ENCODE measurements around the gene PNPLA8.
"Not testable (repeated sequence)": the region's sequence is repeated elsewhere in the genome, so short reads cannot be mapped to it uniquely, and the experiment has no call there.

PNPLA8 gene

DNA sequence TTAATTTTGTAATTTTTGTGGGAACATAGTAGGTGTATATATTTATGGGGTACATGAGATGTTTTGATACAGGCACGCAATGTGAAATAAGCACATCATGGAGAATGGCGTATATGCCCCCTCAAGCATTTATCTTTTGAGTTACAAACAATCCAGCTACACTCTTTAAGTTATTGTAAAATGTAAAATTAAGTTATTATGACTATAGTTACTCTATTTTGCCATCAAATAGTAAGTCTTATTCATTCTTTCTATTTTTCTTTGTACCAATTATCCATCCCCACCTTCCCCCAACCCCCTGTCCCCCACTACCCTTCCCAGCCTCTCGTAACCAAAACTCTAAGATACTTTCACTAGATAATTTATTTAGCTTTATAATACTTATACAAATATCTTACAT lies 7.8 kb upstream of the PNPLA8 start:
- DNase-seq (ENCODE audit: low read depth, low spot score): no peak

DNA sequence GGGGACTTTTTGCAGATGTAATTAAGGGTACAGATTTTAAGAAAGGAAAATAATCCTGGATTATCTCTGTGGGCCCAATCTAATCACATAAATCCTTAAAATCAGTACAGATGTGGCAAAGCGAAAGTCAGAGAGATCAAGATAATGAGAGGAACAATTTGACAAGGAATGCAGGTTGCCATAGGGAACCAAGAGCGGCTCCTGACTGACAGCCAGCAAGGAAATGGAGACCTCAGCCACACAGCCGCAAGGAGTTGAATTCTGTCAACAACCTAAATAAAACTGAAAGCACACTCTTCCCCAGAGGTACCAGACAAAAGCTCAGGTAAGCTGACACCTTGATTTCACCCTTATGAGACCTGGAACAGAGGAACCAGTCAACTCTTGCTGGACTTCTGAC lies 3.4 kb upstream of the PNPLA8 start:
- DNase-seq (ENCODE audit: low read depth, low spot score): no peak

DNA sequence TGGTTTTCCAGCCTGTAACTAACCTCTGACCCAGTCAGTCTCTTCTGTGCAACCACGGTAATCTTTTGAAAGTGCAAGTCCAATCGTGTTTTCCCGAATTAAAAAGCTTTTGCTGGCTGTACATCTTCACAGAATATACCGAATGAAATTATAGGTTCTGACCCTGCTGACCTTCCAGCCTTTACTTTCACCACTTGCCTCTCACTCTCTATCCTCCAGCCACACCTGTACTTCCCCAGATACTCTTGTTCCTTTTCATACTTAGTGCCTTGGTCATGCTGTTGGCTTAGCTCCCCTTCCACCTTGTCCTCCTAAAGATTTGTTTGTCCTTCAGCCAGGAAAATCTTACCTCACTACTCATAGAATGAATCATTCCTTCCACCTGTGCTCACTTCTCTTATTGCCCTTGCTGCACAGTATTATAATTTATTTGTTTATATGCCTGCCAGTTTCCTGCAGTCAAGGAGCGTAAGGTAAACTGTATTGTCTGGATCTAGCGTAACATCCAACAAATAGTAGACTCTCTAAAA lies 2.3 kb upstream of the PNPLA8 start:
- DNase-seq (ENCODE audit: low read depth, low spot score): no peak

DNA sequence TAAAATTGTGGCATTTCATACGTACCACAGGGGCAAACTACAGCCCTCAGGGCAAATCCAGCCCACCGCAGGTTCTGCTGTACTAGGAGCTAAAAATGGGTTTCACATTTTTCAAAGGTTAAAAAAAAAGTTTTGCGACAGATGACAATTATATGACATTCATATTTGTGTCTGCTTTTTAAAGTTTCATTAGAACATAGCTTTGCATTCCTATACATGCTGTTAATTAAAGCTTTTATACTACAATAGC lies 758 bp upstream of the PNPLA8 start:
- DNase-seq (ENCODE audit: low read depth, low spot score): no peak

DNA sequence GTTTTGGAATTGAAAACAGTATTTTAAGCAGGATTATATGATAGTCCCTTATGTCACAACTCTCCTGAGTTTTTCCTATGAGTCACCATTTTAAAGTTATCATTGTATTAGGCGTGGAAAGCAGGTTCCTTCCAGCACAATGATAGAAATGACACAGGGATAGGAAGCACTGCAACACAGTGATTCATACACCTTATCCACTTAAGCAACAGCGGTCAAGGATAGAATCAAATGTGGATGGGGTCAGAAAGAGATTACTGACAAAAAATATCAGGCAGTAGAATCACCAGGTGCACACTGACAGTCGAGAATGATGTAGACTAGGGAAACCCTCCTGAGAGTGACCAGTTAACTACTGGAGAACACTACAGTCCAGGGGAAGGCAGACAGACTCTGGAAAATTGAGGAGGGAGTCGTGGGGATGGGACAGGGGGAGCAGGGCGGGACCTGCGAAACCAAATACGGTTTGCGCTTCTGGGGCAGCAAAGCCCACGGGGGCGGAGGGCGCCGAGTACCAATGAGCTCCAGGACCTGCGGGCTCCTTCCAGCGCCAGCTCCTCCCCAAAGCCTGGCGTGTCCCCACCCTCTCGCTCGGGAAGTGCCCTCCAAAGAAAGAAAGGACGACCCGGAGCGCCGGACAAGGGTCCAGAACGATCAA lies 479 bp downstream of the PNPLA8 start:
- no peak for DNase-seq (ENCODE audit: low read depth, low spot score)

DNA sequence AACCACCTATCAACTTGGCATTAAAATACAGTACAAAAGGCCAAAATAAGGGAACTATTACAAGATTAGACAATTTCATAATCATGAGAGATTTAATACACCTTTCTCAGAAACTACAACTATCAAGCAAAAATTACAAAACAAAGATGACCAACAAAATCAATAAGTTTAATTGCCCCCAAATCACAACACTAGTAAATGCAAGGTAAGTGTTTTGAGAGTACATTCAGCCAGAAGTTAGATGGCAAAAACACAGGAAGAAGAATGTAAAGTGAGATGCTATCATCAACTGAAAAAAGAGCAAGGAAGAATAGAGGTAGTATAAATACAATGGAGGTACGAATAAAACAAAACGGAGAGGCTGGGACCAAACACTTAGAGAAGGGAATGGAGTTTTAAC lies 3.2 kb downstream of the PNPLA8 start:
- DNase-seq (ENCODE audit: low read depth, low spot score): no peak

DNA sequence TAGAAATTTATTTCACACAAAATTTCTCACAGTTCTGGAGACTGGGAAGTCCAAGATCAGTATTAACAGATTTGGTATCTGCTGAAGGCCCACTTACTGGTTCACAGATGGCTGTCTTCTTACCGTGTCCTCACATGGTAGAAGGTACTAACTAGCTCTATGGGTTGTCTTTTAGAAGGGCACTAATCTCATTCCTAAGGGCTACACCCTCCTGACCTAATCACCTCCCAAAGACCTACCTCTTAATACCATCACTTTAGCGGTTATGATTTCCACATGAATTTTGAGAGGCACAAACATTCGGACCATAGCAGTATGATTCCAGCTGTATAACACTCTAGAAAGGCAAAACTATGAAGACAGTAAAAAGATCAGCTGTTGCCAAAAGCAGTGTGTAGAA lies 8.0 kb downstream of the PNPLA8 start:
- DNase-seq (ENCODE audit: low read depth, low spot score): no peak

DNA sequence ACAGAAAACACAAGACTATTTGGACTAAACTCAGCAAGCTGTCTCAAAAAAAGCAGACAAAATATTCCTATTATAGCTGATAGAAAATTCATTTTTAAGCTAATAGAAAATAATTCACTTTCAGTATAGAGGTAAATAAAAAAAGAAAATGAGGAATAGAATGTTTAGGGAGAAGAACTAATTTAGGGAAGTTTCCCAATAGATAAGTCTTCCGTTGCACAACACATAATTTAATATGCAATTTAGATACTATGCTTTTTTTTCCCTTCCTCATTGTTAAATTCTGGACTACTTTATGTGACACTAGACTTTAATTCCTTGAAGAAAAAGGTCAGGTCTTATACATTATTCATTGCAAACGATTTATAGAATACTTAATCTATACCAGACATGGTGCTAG lies 10.3 kb downstream of the PNPLA8 start:
- no peak for DNase-seq (ENCODE audit: low read depth, low spot score)

DNA sequence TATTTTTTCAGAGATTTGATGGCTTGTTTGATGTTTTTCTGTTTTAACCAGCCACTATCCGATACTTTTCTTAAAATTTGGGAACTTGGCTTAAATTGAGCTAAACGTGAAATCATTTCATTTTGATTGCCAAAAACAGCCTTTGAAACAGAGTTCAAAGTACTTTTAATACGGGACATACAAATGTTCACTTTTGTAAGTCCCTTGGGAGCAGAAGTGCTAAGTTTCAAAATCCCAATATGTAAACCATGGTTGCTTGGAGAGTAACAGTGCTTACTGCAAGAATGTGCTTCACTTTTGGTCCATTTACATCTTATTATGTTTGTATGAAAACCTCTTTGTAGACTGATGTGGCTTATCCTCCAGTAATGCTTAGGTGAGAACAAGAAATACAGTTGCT lies 10.9 kb downstream of the PNPLA8 start:
- no peak for DNase-seq (ENCODE audit: low read depth, low spot score)

DNA sequence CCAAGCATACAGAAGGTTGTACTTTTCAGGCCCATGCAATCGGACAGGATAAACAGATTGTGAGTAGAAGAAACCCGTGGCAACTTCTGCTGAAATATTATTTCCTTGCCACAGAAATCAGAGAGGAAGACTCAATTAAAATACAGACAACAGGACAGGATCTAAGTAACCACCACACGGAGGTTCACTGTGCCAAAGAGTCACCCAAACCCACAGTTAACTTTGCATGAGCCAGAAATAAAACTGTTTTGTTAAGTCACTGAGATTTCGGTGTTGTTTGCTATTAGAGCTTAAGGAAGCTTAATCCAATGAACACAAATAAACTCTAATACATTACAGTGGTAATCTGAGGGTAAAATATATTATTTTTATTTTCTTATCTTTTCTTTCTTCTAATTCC lies 14.0 kb downstream of the PNPLA8 start:
- no peak for DNase-seq (ENCODE audit: low read depth, low spot score)

DNA sequence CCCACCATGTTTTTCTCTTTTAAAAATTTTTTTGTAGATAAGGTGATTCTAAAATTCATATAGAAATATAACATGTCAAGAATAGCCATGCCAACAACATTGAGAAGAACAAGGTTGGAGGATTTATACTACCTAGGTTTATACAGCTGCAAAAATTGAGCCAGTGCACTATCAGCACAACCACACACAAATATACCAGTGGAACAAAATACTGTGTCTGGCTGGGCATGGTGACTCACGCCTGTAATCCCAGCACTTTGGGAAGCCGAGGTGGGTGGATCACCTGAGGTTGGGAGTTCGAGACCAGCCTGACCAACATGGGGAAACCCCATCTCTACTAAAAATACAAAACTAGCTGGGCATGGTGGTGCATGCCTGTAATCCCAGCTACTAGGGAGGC lies 21.4 kb downstream of the PNPLA8 start:
- DNase-seq (ENCODE audit: low read depth, low spot score): not testable (repeated sequence)

DNA sequence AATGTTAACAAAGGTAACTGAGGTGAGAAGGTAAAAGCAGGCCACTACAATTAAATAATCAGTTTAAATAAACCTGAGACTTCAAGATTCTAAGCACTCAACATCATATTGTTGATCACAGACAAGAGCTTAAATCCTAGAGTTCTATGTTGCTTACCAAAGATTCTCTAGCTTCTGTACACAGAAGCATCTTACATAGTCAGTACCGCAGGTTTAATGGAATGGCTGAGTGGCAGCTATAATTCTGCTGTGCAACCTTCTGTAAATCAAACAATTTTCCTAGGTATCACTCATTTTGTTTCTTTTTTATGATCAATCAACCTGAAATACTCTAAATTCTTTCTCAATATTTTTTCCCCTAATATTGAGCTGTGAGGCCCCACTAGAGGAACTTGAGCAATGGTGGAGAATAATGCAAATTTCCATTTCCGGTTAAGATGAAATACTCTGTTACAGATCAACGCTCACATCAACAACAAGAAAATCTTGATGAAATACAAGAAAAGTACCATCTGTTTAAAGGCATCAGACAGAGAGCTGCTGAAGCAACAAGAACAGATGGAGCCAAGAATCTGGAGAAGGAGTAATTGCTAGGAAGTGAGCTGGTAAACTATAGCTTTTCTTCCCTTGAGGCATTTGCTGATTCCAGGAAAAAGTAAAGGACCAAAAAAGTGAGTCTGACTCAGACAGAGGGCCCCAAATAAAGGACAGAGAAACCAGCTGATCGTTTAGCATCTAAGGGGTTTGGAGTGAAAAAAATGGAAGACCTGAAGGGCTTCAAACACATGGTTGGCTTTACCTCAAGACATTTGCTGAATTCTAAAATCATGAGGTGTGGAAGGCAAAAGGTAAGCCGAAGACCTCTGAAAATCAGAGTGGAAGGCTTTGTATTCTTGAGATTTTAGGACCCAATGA lies 22.6 kb downstream of the PNPLA8 start:
- DNase-seq (ENCODE audit: low read depth, low spot score): no peak

DNA sequence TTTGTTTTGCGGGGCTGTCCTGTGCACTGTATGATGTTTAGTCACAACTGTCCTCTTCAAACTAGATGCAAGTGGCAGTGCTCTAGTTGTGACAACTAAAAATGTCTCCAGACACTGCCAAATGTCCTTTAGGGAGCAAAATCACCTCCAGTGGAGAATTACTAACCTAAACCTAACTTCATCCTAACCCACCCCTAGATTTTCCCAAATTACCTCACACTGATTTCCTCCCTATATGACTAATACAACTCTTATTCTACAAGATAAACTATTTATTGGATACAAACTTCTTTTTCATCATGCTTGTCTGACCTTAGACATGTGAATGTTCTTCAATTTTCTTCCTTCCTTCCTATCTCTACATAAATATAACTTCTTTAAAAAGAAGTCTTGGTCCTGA lies 26.4 kb downstream of the PNPLA8 start:
- DNase-seq (ENCODE audit: low read depth, low spot score): no peak

DNA sequence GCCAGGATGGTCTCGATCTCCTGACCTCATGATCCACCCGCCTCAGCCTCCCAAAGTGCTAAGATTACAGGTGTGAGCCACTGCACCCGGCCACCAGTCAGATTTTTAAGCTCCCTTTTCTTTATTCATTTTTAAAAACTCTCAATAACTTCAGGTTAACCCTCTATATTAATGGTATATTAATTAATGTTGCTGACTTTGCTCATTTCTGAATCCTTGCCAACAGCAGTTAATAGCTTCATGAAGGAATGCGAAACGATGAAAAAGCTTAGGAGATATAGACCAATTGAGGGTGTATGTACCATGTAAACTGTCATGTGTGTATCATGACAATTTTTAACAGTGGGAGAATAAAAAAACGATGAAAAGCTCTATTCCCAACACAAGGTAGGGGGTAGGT lies 27.5 kb downstream of the PNPLA8 start:
- DNase-seq (ENCODE audit: low read depth, low spot score): no peak

DNA sequence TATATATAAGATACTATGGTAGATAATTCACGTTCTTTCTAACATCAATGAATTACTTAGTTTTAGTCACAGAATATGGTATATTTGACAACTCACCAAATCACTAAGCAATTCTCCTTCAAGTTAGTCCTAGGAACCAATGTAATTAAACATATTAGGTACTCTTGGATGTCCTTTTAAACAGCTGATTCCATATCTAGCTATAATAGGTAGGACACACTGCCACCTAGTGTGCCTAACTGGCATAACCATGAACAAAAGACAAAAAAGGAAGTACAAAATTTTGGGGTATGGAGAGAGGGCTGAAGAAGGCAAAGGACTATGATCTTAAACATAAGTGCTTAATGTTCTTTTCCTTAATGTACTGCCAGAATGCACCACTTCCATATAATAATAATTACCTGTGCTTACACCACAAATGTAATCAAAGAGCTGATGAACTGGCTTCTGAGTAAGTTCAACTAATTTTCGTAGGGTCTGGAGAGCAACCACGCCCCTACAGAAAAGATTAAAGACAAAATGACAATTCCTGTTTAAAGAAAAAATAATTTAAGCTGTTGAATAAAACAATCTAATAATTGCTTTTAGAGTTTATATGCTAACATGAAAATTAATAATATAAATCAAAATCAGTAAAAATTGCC lies 28.7 kb downstream of the PNPLA8 start:
- DNase-seq (ENCODE audit: low read depth, low spot score): peak; percentile 12

DNA sequence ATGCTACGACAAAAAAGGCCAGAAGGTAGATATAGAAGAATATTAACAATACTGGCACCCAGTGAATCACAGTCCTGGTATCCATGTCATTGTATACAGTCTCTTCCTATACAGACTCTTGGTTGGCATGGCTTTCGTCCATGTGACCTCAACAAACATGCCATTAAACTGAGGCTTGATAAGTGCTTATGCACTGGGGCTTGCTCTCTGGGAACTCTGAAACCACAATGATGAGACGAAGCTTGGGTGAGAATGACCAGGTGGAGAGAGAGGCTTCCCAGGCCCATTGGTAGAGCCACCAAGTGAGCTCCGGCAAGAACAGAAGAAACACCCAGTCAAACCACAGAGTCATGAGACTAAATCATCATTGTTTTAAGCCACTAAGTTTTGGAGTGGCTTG lies 33.2 kb downstream of the PNPLA8 start:
- no peak for DNase-seq (ENCODE audit: low read depth, low spot score)

DNA sequence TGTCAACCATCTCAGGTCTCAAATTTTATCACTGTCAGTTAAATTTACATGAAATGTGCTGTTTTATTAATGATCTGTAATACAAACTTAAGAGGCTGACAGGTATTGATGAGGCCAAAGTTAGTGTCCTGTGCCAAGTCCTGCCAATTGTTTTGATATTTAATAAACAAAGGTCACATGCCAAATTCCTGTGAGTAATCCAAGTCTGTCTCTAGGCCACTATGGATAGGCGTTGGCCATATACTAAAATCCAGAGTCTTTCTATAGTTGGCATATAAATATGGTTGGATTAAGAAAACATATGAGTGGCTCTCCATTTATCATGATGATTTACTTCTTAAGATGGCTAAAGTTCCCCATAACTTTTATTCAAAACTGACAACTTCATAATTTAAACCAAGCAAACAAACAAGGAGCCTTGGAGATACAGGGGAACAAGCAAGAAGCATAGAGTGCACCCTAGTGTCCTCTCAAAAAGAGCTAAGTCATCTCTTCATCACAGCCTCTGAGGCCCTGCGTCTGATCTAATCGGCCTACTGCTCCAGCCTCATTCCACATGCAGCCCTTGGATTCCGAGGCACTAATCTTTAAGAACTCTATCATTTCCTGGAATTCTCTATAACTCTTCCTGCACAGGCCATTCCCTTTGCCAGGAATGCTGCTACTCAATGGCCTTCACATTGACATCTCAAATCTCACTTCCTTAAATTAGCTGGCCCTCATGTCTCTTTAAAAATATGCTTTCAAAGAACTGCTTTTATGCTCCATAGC lies 37.0 kb downstream of the PNPLA8 start:
- DNase-seq (ENCODE audit: low read depth, low spot score): no peak

DNA sequence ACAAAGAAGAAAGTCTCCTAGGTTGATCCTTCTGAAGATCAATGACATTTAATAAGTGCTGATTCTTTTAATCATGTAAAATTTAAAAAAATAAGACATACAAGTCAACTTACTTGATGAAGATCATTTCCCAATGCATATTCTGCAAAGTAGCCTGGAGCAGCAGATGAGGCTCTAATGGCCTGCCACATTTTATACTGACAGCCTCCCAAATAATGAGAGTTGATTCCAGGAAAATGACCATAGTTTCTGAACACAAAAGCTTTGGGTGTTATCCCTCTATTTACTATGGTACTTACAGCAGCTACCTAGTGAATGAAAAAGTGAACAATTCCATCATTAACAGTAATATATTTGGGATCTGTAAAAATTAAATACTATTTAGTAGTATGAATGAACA lies 38.3 kb downstream of the PNPLA8 start:
- no peak for DNase-seq (ENCODE audit: low read depth, low spot score)

DNA sequence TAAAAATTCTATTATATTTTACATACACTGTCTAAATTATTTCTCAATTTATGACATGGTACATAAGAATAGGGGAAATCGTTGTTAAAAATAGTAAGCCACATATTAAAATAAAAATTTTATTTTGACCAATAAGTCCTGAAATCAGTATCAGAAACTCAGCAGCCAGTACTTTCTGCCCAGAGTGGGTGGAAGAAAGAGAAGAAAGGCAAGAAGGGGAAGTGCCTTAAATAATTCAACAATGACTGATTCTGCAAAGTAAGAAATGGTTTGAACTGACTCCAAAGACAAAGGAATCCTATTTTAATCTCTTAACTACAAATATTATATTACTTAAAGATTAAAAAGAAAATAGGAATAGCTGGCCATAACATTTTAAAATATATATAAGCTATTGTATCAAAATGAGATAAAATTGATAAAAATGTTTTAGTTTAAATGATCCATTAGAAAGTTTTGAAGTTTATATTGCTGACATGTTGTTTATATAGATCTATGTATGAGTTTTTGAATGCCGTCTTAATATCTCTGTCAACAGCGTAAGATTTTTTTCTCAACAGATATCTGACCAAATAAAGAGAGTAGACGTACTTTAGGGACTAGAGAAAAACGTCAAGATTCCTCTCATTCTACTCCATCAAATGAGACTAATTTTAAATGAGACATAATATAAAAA lies 39.5 kb downstream of the PNPLA8 start:
- DNase-seq (ENCODE audit: low read depth, low spot score): no peak

DNA sequence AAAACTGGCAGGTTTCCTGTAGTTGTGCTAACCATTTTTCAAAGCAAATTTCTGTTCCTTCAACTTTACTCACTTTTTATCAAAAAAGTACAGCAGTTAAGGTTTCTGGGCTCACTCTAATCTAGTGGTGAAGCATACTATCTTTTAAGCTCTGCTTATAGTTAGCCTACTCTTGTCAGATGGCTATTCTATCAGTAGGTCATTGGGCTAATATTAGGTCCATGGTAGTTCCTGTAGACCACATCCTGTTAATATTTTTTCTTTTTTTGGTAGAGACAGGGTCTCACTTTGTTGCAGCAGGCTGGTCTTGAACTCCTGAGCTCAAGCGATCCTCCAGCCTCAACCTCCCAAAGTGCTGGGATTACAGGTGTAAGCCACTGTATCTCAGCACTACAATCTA lies 41.8 kb downstream of the PNPLA8 start:
- no peak for DNase-seq (ENCODE audit: low read depth, low spot score)

DNA sequence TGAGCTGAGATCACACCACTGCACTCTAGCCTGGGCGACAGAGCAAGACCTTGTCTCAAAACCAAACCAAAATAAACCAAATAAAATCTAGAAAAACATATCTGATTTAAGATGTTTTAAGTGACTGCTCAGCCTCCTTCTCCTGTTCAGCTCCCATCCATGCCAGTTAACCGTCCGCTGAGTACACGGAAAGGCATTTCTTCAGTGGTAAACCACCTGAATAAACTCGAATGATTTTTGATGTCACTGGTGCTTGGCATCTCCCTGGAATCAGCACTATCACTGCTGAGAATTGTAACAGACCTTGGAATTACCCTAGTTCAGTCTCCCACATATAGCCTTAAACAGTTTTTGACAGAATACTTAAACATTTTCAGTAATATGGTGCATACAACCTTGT lies 45.6 kb downstream of the PNPLA8 start:
- DNase-seq (ENCODE audit: low read depth, low spot score): no peak

DNA sequence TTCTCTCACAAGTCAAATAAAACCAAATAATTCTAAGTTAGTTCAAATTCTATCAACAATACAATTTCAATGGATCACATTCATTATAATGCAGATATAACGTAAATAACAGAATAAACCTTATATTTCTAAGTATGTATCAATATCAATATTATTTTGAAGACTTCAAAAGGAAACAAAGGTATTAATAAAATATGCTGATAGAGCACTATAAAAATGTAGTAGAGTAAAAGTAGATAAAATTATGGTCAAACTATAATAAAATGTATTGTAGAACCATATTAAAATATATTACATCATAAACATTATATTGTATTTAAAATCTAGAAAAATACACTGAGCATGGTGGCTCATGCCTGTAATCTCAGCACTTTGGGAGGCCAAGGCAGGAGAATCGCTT lies 46.2 kb downstream of the PNPLA8 start:
- no peak for DNase-seq (ENCODE audit: low read depth, low spot score)
